HG02610 (cell line): ENCODE results near the gene TRAM2.

Experiments
- ATAC-seq: cut with Tn5 transposase; IDR thresholded peaks from one replicate; pipeline ENCODE4 v1.9.1; 2021; ENCODE audit warnings: mild to moderate bottlenecking, moderate library complexity; ENCODE audit not compliant: unreplicated experiment

The TRAM2 gene

GRCh38 chr6:52577022-52577777 is at the start of gene TRAM2:
TSS of gene TRAM2 (minus strand) at chr6:52577060. CDS start at chr6:52576915, 145 bp downstream.
- ATAC-seq: peak; percentile 57

GRCh38 chr6:52622810-52623209 is 46.0 kb upstream of the TRAM2 start:
- no peak for ATAC-seq

GRCh38 chr6:52621631-52622030 is 44.8 kb upstream of the TRAM2 start:
- ATAC-seq: no peak

- ATAC-seq: no peak
Measured at GRCh38 chr6:52620906-52621190, 44.0 kb upstream of the TRAM2 start.

GRCh38 chr6:52620055-52620905 is 43.4 kb upstream of the TRAM2 start:
- no peak for ATAC-seq

GRCh38 chr6:52617087-52617486 is 40.2 kb upstream of the TRAM2 start:
- ATAC-seq: no peak

GRCh38 chr6:52616059-52616690 is 39.3 kb upstream of the TRAM2 start:
- no peak for ATAC-seq

- no peak for ATAC-seq
Measured at GRCh38 chr6:52612336-52613054, 35.6 kb upstream of the TRAM2 start.

GRCh38 chr6:52611833-52612232 is 35.0 kb upstream of the TRAM2 start:
- no peak for ATAC-seq

- no peak for ATAC-seq
Measured at GRCh38 chr6:52610745-52611355, 34.0 kb upstream of the TRAM2 start.

GRCh38 chr6:52610011-52610410 is 33.2 kb upstream of the TRAM2 start:
- ATAC-seq: no peak

- no peak for ATAC-seq
Measured at GRCh38 chr6:52605610-52606185, 28.8 kb upstream of the TRAM2 start.

GRCh38 chr6:52603000-52603795 is 26.3 kb upstream of the TRAM2 start:
- peak; percentile 45 for ATAC-seq

GRCh38 chr6:52598824-52599190 is 21.9 kb upstream of the TRAM2 start:
- no peak for ATAC-seq

GRCh38 chr6:52598123-52598823 is 21.4 kb upstream of the TRAM2 start:
- no peak for ATAC-seq

- no peak for ATAC-seq
Measured at GRCh38 chr6:52597738-52598122, 20.9 kb upstream of the TRAM2 start.

- no peak for ATAC-seq
Measured at GRCh38 chr6:52596371-52597028, 19.6 kb upstream of the TRAM2 start.

- ATAC-seq: peak; percentile 35
Measured at GRCh38 chr6:52595796-52596130, 18.9 kb upstream of the TRAM2 start.
